CD4-positive, CD25-positive, alpha-beta regulatory T cell (primary cell): ENCODE data around the gene ZFAND3. TPM values are rescaled to one million over a fixed set of nuclear protein-coding genes. Genes with fewer than 3 reads are reported as not detected.

Source experiments
- ATAC-seq, 2 donors: fragments of 150-1000 bp; cut with Tn5 transposase; one replicate each; pipeline ENCODE4 v1.10.0; 2021; ENCODE audit warnings: low read depth in 2 of 2, moderate number of reproducible peaks in 2 of 2, moderate library complexity in 1 of 2
- DNase-seq, 3 donors: peaks; one replicate each; pipeline versions ENCODE4 v3.0.0 to v3.0.0-alpha.2; 2012 to 2022; ENCODE audit warnings: mixed read lengths in 1 of 3
- H3K27ac ChIP-seq: one replicate; pipeline ENCODE4 v1.7.0; 2013; ENCODE audit warnings: mild to moderate bottlenecking, low read length; ENCODE audit not compliant: insufficient read depth, poor library complexity, severe bottlenecking
- H3K27me3 ChIP-seq: one replicate; pipeline ENCODE4 v1.7.0; 2013; ENCODE audit warnings: low read length; ENCODE audit not compliant: control insufficient read depth, insufficient read depth
- H3K36me3 ChIP-seq: one replicate; pipeline ENCODE4 v1.7.0; 2013; ENCODE audit warnings: mild to moderate bottlenecking, low read length, moderate library complexity; ENCODE audit not compliant: control insufficient read depth, insufficient read depth
- H3K4me1 ChIP-seq: 2 replicates; pipeline ENCODE4 v1.7.0; 2013; ENCODE audit warnings: mild to moderate bottlenecking, low read length; ENCODE audit not compliant: insufficient read depth, control insufficient read depth, poor library complexity, severe bottlenecking
- H3K4me3 ChIP-seq: one replicate; pipeline ENCODE4 v1.7.0; 2013; ENCODE audit warnings: low read depth, mild to moderate bottlenecking, low read length, moderate library complexity
- H3K9me3 ChIP-seq, 2 experiments: 1 replicate in 1 of 2; 2 replicates in 1 of 2; pipeline ENCODE4 v1.7.0; 2013; ENCODE audit warnings: low read length in 2 of 2, mild to moderate bottlenecking in 1 of 2, moderate library complexity in 1 of 2; ENCODE audit not compliant: control insufficient read depth in 2 of 2
- H3K27ac Mint-ChIP-seq, 3 donors: one replicate each; pipeline ENCODE4 v1.8.0; 2020 to 2022; ENCODE audit warnings: mild to moderate bottlenecking in 3 of 3, mixed read lengths in 3 of 3, moderate library complexity in 2 of 3
- H3K27me3 Mint-ChIP-seq: one replicate; pipeline ENCODE4 v1.8.0; 2022; ENCODE audit warnings: mild to moderate bottlenecking, mixed read lengths
- H3K36me3 Mint-ChIP-seq: one replicate; pipeline ENCODE4 v1.8.0; 2020; ENCODE audit warnings: mixed read lengths
- H3K4me1 Mint-ChIP-seq, 4 donors: one replicate each; pipeline ENCODE4 v1.8.0; 2020 to 2022; ENCODE audit warnings: mixed read lengths in 4 of 4, mild to moderate bottlenecking in 1 of 4
- H3K4me3 Mint-ChIP-seq, 4 donors: one replicate each; pipeline ENCODE4 v1.8.0; 2020 to 2022; ENCODE audit warnings: mild to moderate bottlenecking in 4 of 4, mixed read lengths in 4 of 4, moderate library complexity in 3 of 4
- H3K9me3 Mint-ChIP-seq, 7 donors: one replicate each; pipeline ENCODE4 v1.8.0; 2020 to 2022; ENCODE audit warnings: mixed read lengths in 7 of 7, mild to moderate bottlenecking in 3 of 7, moderate library complexity in 2 of 7
- polyA plus RNA-seq, 4 donors: library from polyadenylated mRNA; unstranded; fragments of 300-500 nt; fragmentation: Illumina TruSeq; gene quantifications; one replicate each; pipeline ENCODE4 v1.2.3, GENCODE V29; 2021
- total RNA-seq: library from RNA; stranded (reverse); gene quantifications from one replicate; pipeline ENCODE4 v1.2.3, GENCODE V29; 2022

The ZFAND3 gene
- total and polyA plus RNA-seq, 5 donors from 2014 or later = 3.5 to 60.0 (median 5.1) TPM

DNA sequence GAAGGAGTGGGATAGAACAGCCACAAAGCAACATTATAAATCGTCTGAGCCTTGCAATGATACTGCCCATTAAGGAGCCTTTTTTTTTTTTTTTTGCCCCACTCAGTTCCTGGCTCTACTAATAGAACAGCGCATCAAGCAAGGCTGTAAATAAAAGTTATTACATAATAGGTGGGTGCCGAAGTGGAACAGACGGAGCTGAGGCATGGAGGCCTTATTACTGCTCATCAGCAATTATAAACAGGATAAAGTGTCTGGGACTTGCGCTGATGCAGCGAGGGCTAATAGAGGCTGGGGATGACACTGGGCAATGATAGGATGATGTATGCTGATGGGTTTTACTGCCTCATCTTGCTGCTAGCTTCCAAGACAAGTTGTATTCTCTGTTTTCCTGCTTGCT, 272.1 kb downstream of the ZFAND3 start:
- Mint-ChIP-seq H3K27ac (no peak overlapping the region), H3K4me3 (no peak overlapping the region)

GRCh38 chr6:38092465-38092864, 272.9 kb downstream of the ZFAND3 start:
- H3K27ac Mint-ChIP-seq = no peak overlapping the region
- peaks cover 14% of the 10 kb centered on the region for H3K36me3 Mint-ChIP-seq
- ATAC-seq (no peak), DNase-seq (no peak)
- Histone ChIP-seq H3K27me3 (no peaks in the 10 kb centered on the region), H3K36me3 (no peaks in the 10 kb centered on the region), H3K4me3 (no peak overlapping the region), H3K9me3 (no peaks in the 10 kb centered on the region), H3K27ac (no peak overlapping the region), H3K4me1 (no peaks in the 10 kb centered on the region)
- no peaks in the 10 kb centered on the region for H3K9me3 Mint-ChIP-seq
- no peaks in the 10 kb centered on the region for H3K27me3 Mint-ChIP-seq
- H3K4me1 Mint-ChIP-seq = peaks cover 9 to 18% (median 13%) of the 10 kb centered on the region in 4 donors
- H3K4me3 Mint-ChIP-seq = no peak overlapping the region

More for the DNA sequence above, 272.1 kb downstream of the ZFAND3 start:
- Histone ChIP-seq H3K36me3 (peaks cover 5% of the 10 kb centered on the region), H3K27ac (no peak overlapping the region), H3K4me3 (no peak overlapping the region), H3K27me3 (no peaks in the 10 kb centered on the region), H3K9me3 (no peaks in the 10 kb centered on the region), H3K4me1 (no peaks in the 10 kb centered on the region)
- no peaks in the 10 kb centered on the region for H3K27me3 Mint-ChIP-seq
- DNase-seq (no peak), ATAC-seq (no peak)
- H3K9me3 Mint-ChIP-seq = no peaks in the 10 kb centered on the region
- H3K4me1 Mint-ChIP-seq = peaks cover 11 to 18% (median 13%) of the 10 kb centered on the region in 4 donors
- H3K36me3 Mint-ChIP-seq = peaks cover 20% of the 10 kb centered on the region

DNA sequence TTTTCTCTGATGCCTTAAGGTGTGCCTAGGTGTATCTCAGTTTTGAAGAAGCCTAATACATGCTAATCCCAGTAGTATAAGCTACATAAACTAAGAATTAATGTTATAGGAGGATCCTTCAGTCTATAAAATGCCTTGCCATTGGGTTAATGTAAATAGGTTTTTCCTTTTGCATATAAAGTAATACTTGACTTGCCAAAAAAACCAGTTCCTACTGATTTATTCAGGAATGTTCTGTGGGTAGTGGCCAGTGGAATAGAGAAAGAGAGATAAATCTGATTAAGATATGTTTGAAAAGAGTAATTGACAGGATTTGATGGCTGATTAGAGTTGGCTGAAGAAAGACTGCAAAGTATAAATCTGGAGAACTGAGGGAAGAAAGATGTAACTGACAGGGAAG, 273.4 kb downstream of the ZFAND3 start:
- H3K4me1 ChIP-seq = no peaks in the 10 kb centered on the region
- H3K27ac Mint-ChIP-seq = no peak overlapping the region

DNA sequence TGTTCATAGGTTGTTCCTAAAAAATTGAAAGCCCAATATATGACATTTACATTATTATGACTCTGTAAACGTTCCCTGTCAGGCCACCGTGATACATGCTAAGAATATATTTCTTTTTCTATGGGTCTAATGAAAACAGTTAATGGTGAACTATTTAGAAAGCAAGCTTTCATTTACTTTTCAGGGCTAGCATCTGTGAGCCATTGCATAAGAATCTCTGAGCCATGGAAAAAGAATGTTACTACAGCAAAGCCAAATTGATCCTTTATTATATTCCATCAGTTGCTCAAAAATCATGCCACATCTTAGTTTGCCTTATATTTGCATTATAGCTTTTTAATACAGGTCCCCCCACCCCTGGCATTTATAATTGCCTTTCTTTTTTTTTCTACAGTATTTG, 275.5 kb downstream of the ZFAND3 start:
- H3K4me3 Mint-ChIP-seq = peak overlapping the region in 1 of 4 donors; percentile 72
- H3K4me3 ChIP-seq = no peak overlapping the region
- peaks cover 9% of the 10 kb centered on the region for H3K36me3 Mint-ChIP-seq
- H3K9me3 ChIP-seq = no peaks in the 10 kb centered on the region
- no peak overlapping the region for H3K27ac ChIP-seq
- no peaks in the 10 kb centered on the region for H3K9me3 Mint-ChIP-seq
- no peaks in the 10 kb centered on the region for H3K27me3 ChIP-seq
- H3K4me1 Mint-ChIP-seq = peaks cover 9 to 21% (median 18%) of the 10 kb centered on the region in 4 donors
- no peaks in the 10 kb centered on the region for H3K27me3 Mint-ChIP-seq
- H3K4me1 ChIP-seq = no peaks in the 10 kb centered on the region
- H3K27ac Mint-ChIP-seq = no peak overlapping the region
- ATAC-seq (no peak), DNase-seq (no peak)
- H3K36me3 ChIP-seq = no peaks in the 10 kb centered on the region

More for the DNA sequence above, 273.4 kb downstream of the ZFAND3 start:
- DNase-seq = no peak
- Histone ChIP-seq H3K27ac (no peak overlapping the region), H3K9me3 (no peaks in the 10 kb centered on the region), H3K36me3 (no peaks in the 10 kb centered on the region), H3K27me3 (no peaks in the 10 kb centered on the region), H3K4me3 (no peak overlapping the region)
- Mint-ChIP-seq H3K4me3 (no peak overlapping the region), H3K27me3 (no peaks in the 10 kb centered on the region), H3K36me3 (peaks cover 12% of the 10 kb centered on the region), H3K9me3 (no peaks in the 10 kb centered on the region), H3K4me1 (peaks cover 10 to 21% (median 14%) of the 10 kb centered on the region in 4 donors)
- ATAC-seq = no peak

GRCh38 chr6:38099221-38099620, 279.7 kb downstream of the ZFAND3 start:
- no peak for ATAC-seq
- H3K4me3 ChIP-seq = no peak overlapping the region
- H3K4me1 Mint-ChIP-seq = peaks cover 19 to 22% (median 21%) of the 10 kb centered on the region in 4 donors
- no peak overlapping the region for H3K27ac Mint-ChIP-seq
- H3K4me1 ChIP-seq = no peaks in the 10 kb centered on the region
- no peak overlapping the region for H3K4me3 Mint-ChIP-seq
- no peak overlapping the region for H3K27ac ChIP-seq
- H3K9me3 ChIP-seq = no peaks in the 10 kb centered on the region
- H3K36me3 ChIP-seq = peaks cover 2% of the 10 kb centered on the region
- no peaks in the 10 kb centered on the region for H3K9me3 Mint-ChIP-seq
- H3K27me3 Mint-ChIP-seq = no peaks in the 10 kb centered on the region
- H3K27me3 ChIP-seq = no peaks in the 10 kb centered on the region
- DNase-seq = no peak
- peaks cover 22% of the 10 kb centered on the region for H3K36me3 Mint-ChIP-seq

DNA sequence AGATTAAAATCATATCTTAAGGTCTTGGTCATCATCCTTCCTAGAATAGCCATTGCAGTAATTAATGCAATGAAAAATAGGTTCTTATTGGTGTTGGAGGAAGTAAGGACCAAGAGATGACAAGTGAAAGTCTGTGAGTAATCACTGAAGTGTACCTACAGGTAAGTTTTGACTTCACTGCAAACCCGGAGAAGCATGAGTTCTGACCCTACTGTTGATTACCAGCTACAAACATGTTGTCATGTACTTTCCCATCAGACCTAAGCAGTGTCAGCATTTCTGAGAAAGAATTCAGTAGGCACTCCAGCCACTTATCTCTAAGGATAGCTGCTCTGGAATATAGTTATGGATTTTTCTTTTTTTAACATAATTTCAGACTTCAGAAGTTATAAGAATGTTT, 280.9 kb downstream of the ZFAND3 start:
- no peaks in the 10 kb centered on the region for H3K27me3 Mint-ChIP-seq
- DNase-seq (peak in 1 of 3 donors; percentile 6), ATAC-seq (no peak)
- no peak overlapping the region for H3K4me3 Mint-ChIP-seq
- Histone ChIP-seq H3K9me3 (no peaks in the 10 kb centered on the region), H3K27ac (no peak overlapping the region), H3K4me1 (no peaks in the 10 kb centered on the region), H3K27me3 (no peaks in the 10 kb centered on the region), H3K36me3 (peaks cover 2% of the 10 kb centered on the region), H3K4me3 (no peak overlapping the region)
- peaks cover 0 to 1% (median 0%) of the 10 kb centered on the region in 7 donors for H3K9me3 Mint-ChIP-seq
- H3K36me3 Mint-ChIP-seq = peaks cover 20% of the 10 kb centered on the region
- H3K27ac Mint-ChIP-seq = peak overlapping the region in 1 of 3 donors; percentile 43
- H3K4me1 Mint-ChIP-seq = peaks cover 16 to 26% (median 19%) of the 10 kb centered on the region in 4 donors

DNA sequence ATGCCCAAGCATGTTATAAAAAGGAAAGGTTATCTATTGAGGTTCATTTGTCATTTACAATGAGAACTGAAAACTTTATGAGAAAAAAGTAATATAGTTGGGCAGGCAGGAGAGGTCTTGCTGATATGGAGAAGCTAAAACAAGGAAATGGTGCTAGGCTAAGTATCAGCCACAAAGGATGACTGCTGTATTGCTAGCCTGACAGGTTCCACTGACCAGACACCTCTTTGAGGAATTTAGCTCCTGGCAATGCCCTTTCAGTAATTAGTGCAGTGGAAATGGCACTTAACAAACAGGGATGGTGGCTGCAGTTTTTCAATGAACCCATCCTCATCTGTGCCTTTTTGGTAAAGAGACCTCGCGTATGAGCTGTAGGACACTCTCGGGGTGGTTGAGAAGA, 284.4 kb downstream of the ZFAND3 start:
- peaks cover 7 to 19% (median 13%) of the 10 kb centered on the region in 4 donors for H3K4me1 Mint-ChIP-seq
- H3K4me3 ChIP-seq = no peak overlapping the region
- H3K36me3 ChIP-seq = peaks cover 7% of the 10 kb centered on the region
- no peak overlapping the region for H3K4me3 Mint-ChIP-seq
- DNase-seq = no peak
- no peak for ATAC-seq
- no peak overlapping the region for H3K27ac ChIP-seq
- no peaks in the 10 kb centered on the region for H3K27me3 Mint-ChIP-seq
- H3K27me3 ChIP-seq = no peaks in the 10 kb centered on the region
- peaks cover 43% of the 10 kb centered on the region for H3K36me3 Mint-ChIP-seq
- peaks cover 0 to 2% (median 0%) of the 10 kb centered on the region in 7 donors for H3K9me3 Mint-ChIP-seq
- no peaks in the 10 kb centered on the region for H3K4me1 ChIP-seq
- no peak overlapping the region for H3K27ac Mint-ChIP-seq
- no peaks in the 10 kb centered on the region for H3K9me3 ChIP-seq

- H3K27me3 Mint-ChIP-seq = no peaks in the 10 kb centered on the region
- Histone ChIP-seq H3K36me3 (peaks cover 7% of the 10 kb centered on the region), H3K9me3 (no peaks in the 10 kb centered on the region), H3K27ac (no peak overlapping the region), H3K4me1 (no peaks in the 10 kb centered on the region), H3K27me3 (no peaks in the 10 kb centered on the region), H3K4me3 (no peak overlapping the region)
- H3K9me3 Mint-ChIP-seq = peaks cover 0 to 2% (median 0%) of the 10 kb centered on the region in 7 donors
- H3K36me3 Mint-ChIP-seq = peaks cover 49% of the 10 kb centered on the region
- ATAC-seq (no peak), DNase-seq (no peak)
- peaks cover 7 to 18% (median 13%) of the 10 kb centered on the region in 4 donors for H3K4me1 Mint-ChIP-seq
- no peak overlapping the region for H3K4me3 Mint-ChIP-seq
- no peak overlapping the region for H3K27ac Mint-ChIP-seq
Measured at GRCh38 chr6:38105066-38105465, 285.5 kb downstream of the ZFAND3 start.
